H1 (cell line): ENCODE measurements around the gene GRB7. TPM values are rescaled to one million over a fixed set of nuclear protein-coding genes. Genes with fewer than 3 reads are reported as not detected.

Experiments
- CTCF ChIA-PET: fragments of 300-600 bp; sonication (Branson Sonifier 250); formaldehyde crosslinking; loops from one replicate; lab custom pipeline; 2021; ENCODE audit not compliant: partially characterized antibody; lab: Charles Lee
- POLR2A ChIA-PET: fragments of 300-600 bp; sonication (Branson Sonifier 250); formaldehyde crosslinking; loops from one replicate; lab custom pipeline; 2021; ENCODE audit warnings: inconsistent platforms; ENCODE audit not compliant: partially characterized antibody; lab: Charles Lee
- DNase-seq, 2 experiments: peaks; one replicate each; pipeline versions ENCODE4 v3.0.0 to v3.0.0-alpha.2; 2010 to 2022; ENCODE audit warnings: low spot score in 2 of 2, low read depth in 1 of 2, mixed read lengths in 1 of 2
- FAIRE-seq: peaks from 2 replicates; lab custom pipeline; 2011; peaks lifted over from hg19 to GRCh38; lab: Jason Lieb, UNC
- H2AFZ ChIP-seq: 2 replicates; pipeline ENCODE4 v1.8.1; 2012; ENCODE audit warnings: low read length, inconsistent platforms
- H2AK5ac ChIP-seq: 2 replicates; pipeline ENCODE4 v1.6.1; 2013; ENCODE audit warnings: low read depth, low read length
- H2BK120ac ChIP-seq: replicated peaks from 2 replicates; pipeline ENCODE3; 2013; ENCODE audit warnings: low read depth, low read length, inconsistent platforms
- H2BK12ac ChIP-seq: 2 replicates; pipeline ENCODE4 v1.6.1; 2013; ENCODE audit warnings: low read depth, low read length
- H2BK15ac ChIP-seq: 2 replicates; pipeline ENCODE4 v1.6.1; 2013; ENCODE audit warnings: low read length
- H2BK20ac ChIP-seq: 2 replicates; pipeline ENCODE4 v1.6.1; 2013; ENCODE audit warnings: low read length
- H2BK5ac ChIP-seq: 2 replicates; pipeline ENCODE4 v1.6.1; 2013; ENCODE audit warnings: low read depth, low read length
- H3K14ac ChIP-seq: 2 replicates; pipeline ENCODE4 v1.6.1; 2013; ENCODE audit warnings: inconsistent platforms; ENCODE audit not compliant: insufficient read length
- H3K18ac ChIP-seq: 2 replicates; pipeline ENCODE4 v1.6.1; 2013; ENCODE audit warnings: low read length; ENCODE audit errors: extremely low read depth
- H3K23ac ChIP-seq: 2 replicates; pipeline ENCODE4 v1.6.1; 2013; ENCODE audit warnings: inconsistent platforms; ENCODE audit not compliant: insufficient read length
- H3K23me2 ChIP-seq: 2 replicates; pipeline ENCODE4 v1.6.1; 2013; ENCODE audit warnings: low read depth, low read length
- H3K27ac ChIP-seq: 2 replicates; pipeline ENCODE4 v1.6.1; 2011; ENCODE audit warnings: low read depth, low read length, inconsistent platforms
- H3K27me3 ChIP-seq, 4 experiments: replicated peaks in 1 of 4; 1 replicate in 1 of 4; 2 replicates in 3 of 4; pipeline versions ENCODE4 v1.6.1 to v1.8.1; 2011 to 2013; ENCODE audit warnings: low read length in 3 of 4, mild to moderate bottlenecking in 3 of 4, inconsistent platforms in 2 of 4, mixed read lengths in 2 of 4, moderate library complexity in 1 of 4; ENCODE audit not compliant: control insufficient read depth in 3 of 4, insufficient read depth in 3 of 4; ENCODE audit errors: extremely low read depth in 1 of 4
- H3K36me3 ChIP-seq, 4 experiments: 2 replicates each; pipeline versions ENCODE4 v1.6.1 to v1.8.1; 2011 to 2013; ENCODE audit warnings: mild to moderate bottlenecking in 4 of 4, low read length in 3 of 4, moderate library complexity in 2 of 4, control low read depth in 1 of 4, inconsistent platforms in 1 of 4; ENCODE audit not compliant: insufficient read depth in 4 of 4, control insufficient read depth in 2 of 4
- H3K4ac ChIP-seq: replicated peaks from 2 replicates; pipeline ENCODE3; 2013; ENCODE audit warnings: low read length, low read depth, mixed read lengths, inconsistent platforms; ENCODE audit not compliant: insufficient read length
- H3K4me1 ChIP-seq, 4 experiments: replicated peaks in 1 of 4; 1 replicate in 1 of 4; 2 replicates in 3 of 4; pipeline versions ENCODE4 v1.6.1 to v1.8.1; 2011 to 2013; ENCODE audit warnings: low read length in 3 of 4, inconsistent platforms in 2 of 4, mixed read lengths in 1 of 4; ENCODE audit not compliant: insufficient read depth in 4 of 4, control insufficient read depth in 3 of 4
- H3K4me2 ChIP-seq, 2 experiments: 2 replicates each; pipeline versions ENCODE4 v1.6.1 to v1.8.1; 2011 to 2013; ENCODE audit warnings: low read depth in 2 of 2, low read length in 2 of 2, control low read depth in 1 of 2, inconsistent platforms in 1 of 2, mild to moderate bottlenecking in 1 of 2; ENCODE audit not compliant: insufficient read depth in 1 of 2
- H3K4me3 ChIP-seq, 4 experiments: fragments of 200-600, 300-600 bp in 1 of 4; sonication (generic), shearing (Covaris generic), sonication (Bioruptor Twin) in 1 of 4; 2 replicates each; pipeline versions ENCODE4 v1.5.1 to v1.8.1; 2011 to 2016; ENCODE audit warnings: low read length in 4 of 4, low read depth in 3 of 4, control low read depth in 2 of 4, inconsistent platforms in 2 of 4, mild to moderate bottlenecking in 2 of 4, mixed read lengths in 1 of 4, moderate library complexity in 1 of 4; ENCODE audit not compliant: insufficient read depth in 2 of 4; ENCODE audit errors: extremely low read depth in 1 of 4
- H3K56ac ChIP-seq: replicated peaks from 2 replicates; pipeline ENCODE3; 2013; ENCODE audit warnings: low read depth, mild to moderate bottlenecking, mixed read lengths, low read length, inconsistent platforms; ENCODE audit not compliant: insufficient read length
- H3K79me1 ChIP-seq: 2 replicates; pipeline ENCODE4 v1.6.1; 2013; ENCODE audit warnings: low read depth, low read length, control low read depth
- H3K79me2 ChIP-seq, 2 experiments: 2 replicates each; pipeline versions ENCODE4 v1.6.1 to v1.8.1; 2012 to 2013; ENCODE audit warnings: low read length in 2 of 2, mild to moderate bottlenecking in 2 of 2, inconsistent platforms in 1 of 2; ENCODE audit not compliant: insufficient read depth in 2 of 2, control insufficient read depth in 1 of 2
- H3K9ac ChIP-seq, 4 experiments: replicated peaks in 1 of 4; 1 replicate in 1 of 4; 2 replicates in 3 of 4; pipeline versions ENCODE4 v1.6.1 to v1.8.1; 2011 to 2013; ENCODE audit warnings: low read depth in 3 of 4, low read length in 3 of 4, control low read depth in 2 of 4, mild to moderate bottlenecking in 2 of 4, moderate library complexity in 2 of 4, inconsistent platforms in 1 of 4; ENCODE audit errors: extremely low read depth in 1 of 4
- H3K9me3 ChIP-seq, 2 experiments: 2 replicates each; pipeline versions ENCODE4 v1.6.1 to v1.8.1; 2012 to 2013; ENCODE audit warnings: mild to moderate bottlenecking in 2 of 2, moderate library complexity in 2 of 2, control low read depth in 1 of 2, inconsistent platforms in 1 of 2, low read depth in 1 of 2, low read length in 1 of 2, mixed read lengths in 1 of 2; ENCODE audit not compliant: insufficient read depth in 2 of 2
- H4K20me1 ChIP-seq, 2 experiments: replicated peaks in 1 of 2; 2 replicates each; pipeline versions ENCODE3 to v1.8.1; 2011 to 2013; ENCODE audit warnings: inconsistent platforms in 2 of 2, low read length in 2 of 2, mild to moderate bottlenecking in 1 of 2; ENCODE audit not compliant: insufficient read depth in 2 of 2, control insufficient read depth in 1 of 2
- H4K5ac ChIP-seq: 2 replicates; pipeline ENCODE4 v1.6.1; 2013; ENCODE audit warnings: low read length, low read depth, mixed read lengths, inconsistent platforms; ENCODE audit not compliant: insufficient read length
- H4K8ac ChIP-seq: 2 replicates; pipeline ENCODE4 v1.8.0; 2013; ENCODE audit warnings: mild to moderate bottlenecking, moderate library complexity, low read length, inconsistent platforms; ENCODE audit not compliant: insufficient read depth; ENCODE audit errors: extremely low read depth
- H4K91ac ChIP-seq: replicated peaks from 2 replicates; pipeline ENCODE3; 2013; ENCODE audit warnings: low read length, mixed read lengths, inconsistent platforms; ENCODE audit not compliant: insufficient read length
- BRCA1 ChIP-seq: IDR thresholded peaks from 2 replicates; pipeline ENCODE4 v1.6.1; 2012; ENCODE audit warnings: low read depth, low read length, improper control_type of control experiment
- CHD2 ChIP-seq: IDR thresholded peaks from 2 replicates; pipeline ENCODE4 v1.6.1; 2012; ENCODE audit warnings: low read length, improper control_type of control experiment
- EGR1 ChIP-seq: IDR thresholded peaks from 2 replicates; pipeline ENCODE4 v1.6.1; 2011; ENCODE audit warnings: low read depth, low read length, borderline replicate concordance
- HDAC6 ChIP-seq: IDR thresholded peaks from one replicate; pipeline ENCODE4 v1.7.1; 2012; ENCODE audit warnings: low read depth, mild to moderate bottlenecking, inconsistent platforms, low read length, moderate library complexity
- KDM5A ChIP-seq: fragments of 200-600 bp; IDR thresholded peaks from 2 replicates; pipeline ENCODE4 v1.7.1; 2012; ENCODE audit warnings: mild to moderate bottlenecking, low read length, inconsistent platforms, mixed read lengths
- POLR2A ChIP-seq, 2 experiments: IDR thresholded peaks; 1 replicate in 1 of 2; 2 replicates in 1 of 2; pipeline ENCODE4 v1.6.1; 2011; ENCODE audit warnings: low read depth in 2 of 2, low read length in 2 of 2, mild to moderate bottlenecking in 2 of 2; ENCODE audit errors: control extremely low read depth in 1 of 2
- POU5F1 ChIP-seq: IDR thresholded peaks from 2 replicates; pipeline ENCODE4 v1.6.1; 2011; ENCODE audit warnings: low read depth, mild to moderate bottlenecking, low read length, moderate library complexity
- RBBP5 ChIP-seq: IDR thresholded peaks from 2 replicates; pipeline ENCODE4 v1.7.1; 2012; ENCODE audit warnings: low read depth, mild to moderate bottlenecking, inconsistent platforms, low read length, moderate library complexity, borderline replicate concordance
- RNF2 ChIP-seq: fragments of 200-900, 300-1000 bp; sonication (generic); IDR thresholded peaks from 2 replicates; pipeline ENCODE4 v1.7.1; 2016; ENCODE audit warnings: borderline replicate concordance, low read depth, mild to moderate bottlenecking, antibody characterized with exemption, low read length; ENCODE audit not compliant: poor library complexity, severe bottlenecking; ENCODE audit errors: missing control alignments
- SIRT6 ChIP-seq: IDR thresholded peaks from one replicate; pipeline ENCODE4 v1.7.1; 2012; ENCODE audit warnings: low read length, inconsistent platforms
- TBP ChIP-seq: IDR thresholded peaks from 2 replicates; pipeline ENCODE4 v1.6.1; 2011; ENCODE audit warnings: low read depth, low read length, improper control_type of control experiment
- TCF12 ChIP-seq: IDR thresholded peaks from 2 replicates; pipeline ENCODE4 v1.6.1; 2011; ENCODE audit warnings: low read depth, mild to moderate bottlenecking, low read length
- WGBS, 2 experiments: shearing (Covaris generic) in 1 of 2; methylation state at CpG; one replicate each; pipeline versions ENCODE4 v1.1.6 to v1.1.7; 2013 to 2015; ENCODE audit warnings: low lambda C conversion rate in 2 of 2, mixed read lengths in 2 of 2, inconsistent platforms in 1 of 2, low coverage in 1 of 2, missing lambda C conversion rate in 1 of 2; ENCODE audit not compliant: insufficient replicate concordance in 2 of 2, insufficient coverage in 1 of 2, insufficient read length in 1 of 2; ENCODE audit errors: extremely low coverage in 1 of 2, missing lambda C conversion rate in 1 of 2; 5-methylcytosine and 5-hydroxymethylcytosine counted together
- polyA plus RNA-seq, 7 experiments: library from polyadenylated mRNA; depleted of rRNA in 3 of 7; stranded (reverse) in 5 of 7; unstranded in 2 of 7; fragments of >200 nt in 5 of 7; fragments of 200-250 nt in 2 of 7; gene quantifications; 1 replicate in 5 of 7; 2 replicates in 1 of 7; 4 replicates in 1 of 7; pipeline versions ENCODE4 v1.2.1 to v1.2.3, GENCODE V29; 2011 to 2013; ENCODE audit warnings: missing spikeins in 2 of 7, mixed read lengths in 2 of 7
- total RNA-seq: library from RNA; stranded (reverse); fragmentation: NEBNext Ultra II Directional; extraction: Animal tissue kit (Norgen Biotek cat#: 25700); gene quantifications from 2 replicates; pipeline ENCODE4 v1.2.1, GENCODE V29; 2021

GRB7 gene
- total and polyA plus RNA-seq, 2 of the 8 experiments (the other 6 are each of a cell fraction or from before 2014, with no cell fraction given): 32.2 to 41.5 TPM

DNA sequence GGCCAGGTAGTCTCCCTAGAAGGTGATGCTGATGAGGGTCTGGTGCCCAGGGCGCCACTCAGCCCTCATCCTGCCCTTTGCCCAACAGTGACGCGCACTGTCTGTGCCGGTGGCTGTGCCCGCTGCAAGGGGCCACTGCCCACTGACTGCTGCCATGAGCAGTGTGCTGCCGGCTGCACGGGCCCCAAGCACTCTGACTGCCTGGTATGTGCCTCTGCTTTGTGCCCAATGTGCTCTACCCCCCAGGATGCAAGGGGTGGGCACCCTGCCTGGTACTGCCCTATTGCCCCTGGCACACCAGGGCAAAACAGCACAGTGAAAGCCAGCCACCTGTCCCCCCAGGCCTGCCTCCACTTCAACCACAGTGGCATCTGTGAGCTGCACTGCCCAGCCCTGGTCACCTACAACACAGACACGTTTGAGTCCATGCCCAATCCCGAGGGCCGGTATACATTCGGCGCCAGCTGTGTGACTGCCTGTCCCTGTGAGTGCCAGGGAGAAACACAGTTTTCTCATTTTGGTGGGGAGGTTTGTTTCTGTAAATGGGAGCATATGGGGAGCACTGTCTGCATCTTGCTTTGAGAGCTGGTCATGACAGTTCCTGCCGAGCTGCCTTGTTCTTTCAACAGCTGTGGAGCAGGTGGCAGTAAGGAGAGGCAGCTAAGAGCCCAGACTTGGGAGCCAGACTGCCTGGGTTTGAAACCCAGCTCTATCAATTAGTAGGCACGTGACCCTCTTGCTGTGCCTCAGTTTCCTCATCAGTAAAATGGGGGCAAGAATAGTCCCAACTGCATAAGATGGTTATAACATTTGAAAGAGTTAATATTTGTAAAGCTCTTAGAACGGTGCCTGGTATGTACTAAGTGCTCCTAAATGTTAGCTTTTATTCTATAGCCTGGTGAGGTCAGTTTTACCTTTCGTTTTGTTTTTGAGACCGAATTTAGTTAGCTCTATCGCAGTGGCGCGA is 27.5 kb upstream of the GRB7 start:
- Histone ChIP-seq H3K79me2 (peaks cover 8 to 51% of the 10 kb centered on the region in 2 experiments; a peak in 3 of 4 replicates), H3K36me3 (peaks cover 34 to 79% (median 64%) of the 10 kb centered on the region in 4 experiments), H2AFZ (no peak overlapping the region), H3K23ac (no peak overlapping the region), H3K18ac (no peak overlapping the region), H2BK5ac (no peak overlapping the region; the same call in 1 of the 2 replicates), H3K14ac (no peak overlapping the region), H3K79me1 (peaks cover 13% of the 10 kb centered on the region), H4K20me1 (peaks cover 24 to 40% of the 10 kb centered on the region in 2 experiments), H4K5ac (no peak overlapping the region), H2BK12ac (no peak overlapping the region), H2BK120ac (no peak overlapping the region), H3K4me3 (no peak overlapping the region), H2AK5ac (no peak overlapping the region), H3K27ac (no peak overlapping the region), H3K4ac (no peak overlapping the region), H3K4me2 (no peak overlapping the region), H3K9ac (no peak overlapping the region), H3K4me1 (peaks cover 0 to 11% (median 6%) of the 10 kb centered on the region in 4 experiments; a peak in 6 of 7 replicates), H3K56ac (no peak overlapping the region), H4K91ac (no peak overlapping the region), H2BK15ac (no peak overlapping the region), H2BK20ac (no peak overlapping the region), H3K23me2 (no peaks in the 10 kb centered on the region), H3K27me3 (no peaks in the 10 kb centered on the region), H4K8ac (no peak overlapping the region), H3K9me3 (no peaks in the 10 kb centered on the region)
- CTCF ChIA-PET: interaction anchor here (0.7 to 52.4 kb wide), 6 partner anchors 8 to 76 kb away, joined by 3 to 1885 read pairs (median 6); partner anchors contain the start of genes PNMT, PPP1R1B and STARD3
- FAIRE-seq: no peak
- no peak for DNase-seq
- POLR2A ChIA-PET: interaction anchor here (0.9 to 4.0 kb wide), 10 partner anchors 8 to 23 kb away, joined by 3 to 19 read pairs (median 4); partner anchors contain the start of genes ERBB2, MIEN1 and PGAP3
- 94% methylated on average over 20 of the region's 20 CpGs; no CpG with 5 or more reads in 1 of the 2 experiments for WGBS, 2 experiments
- TF ChIP-seq RBBP5 (no peak), TBP (no peak), TCF12 (no peak), RNF2 (no peak), CHD2 (no peak), EGR1 (no peak), KDM5A (no peak), POLR2A (IDR thresholded peaks at IDR 0.05; ENCODE audit: control extremely low read depth in 1 of 2, low read depth in 2 of 2, low read length in 2 of 2) (no peak), POU5F1 (no peak), HDAC6 (no peak), SIRT6 (no peak), BRCA1 (no peak)
